IPS-NIHi7 (cell line): Measurements from ENCODE around the gene TMED1.

ENCODE experiments used
- DNase-seq: peaks from one replicate; pipeline ENCODE4 v3.0.0; 2012; ENCODE audit warnings: mixed read lengths; ENCODE audit errors: extremely low spot score

Gene TMED1

DNA sequence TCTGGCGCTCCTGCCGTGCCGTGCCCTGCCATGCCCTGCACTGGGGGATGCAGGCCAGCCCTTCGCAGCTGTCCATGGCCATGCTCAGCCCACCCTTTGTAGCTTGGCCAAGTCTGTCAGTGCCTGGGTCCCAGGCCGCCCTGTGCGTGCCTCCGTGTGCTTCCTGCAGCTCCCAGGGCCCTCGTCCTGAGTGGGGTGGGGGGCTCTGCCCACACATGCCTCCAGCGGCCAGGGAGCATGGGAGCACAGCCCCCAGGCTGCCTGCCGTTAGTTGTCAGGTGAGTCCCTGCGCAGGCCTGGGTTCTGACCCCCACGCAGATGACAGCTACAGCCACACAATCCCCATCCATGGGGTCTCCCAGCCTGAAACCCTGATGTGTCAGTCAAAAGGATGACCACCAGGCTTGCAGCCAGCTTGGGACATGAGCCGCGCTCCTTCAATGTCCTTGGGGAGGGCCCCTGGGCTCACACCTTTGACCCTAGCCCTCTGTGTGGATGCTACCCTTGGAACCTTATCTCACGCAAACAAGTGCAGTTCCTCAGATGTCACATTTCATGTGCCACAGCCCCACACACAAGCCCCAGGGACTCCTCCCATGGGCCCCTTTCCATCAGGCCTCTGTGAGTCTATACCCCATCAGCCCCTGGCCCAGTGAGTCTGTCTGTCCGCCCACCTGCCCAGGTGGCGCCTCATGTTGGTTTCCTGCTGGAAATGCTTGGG lies 24.5 kb downstream of the TMED1 start:
- DNase-seq: no peak

DNA sequence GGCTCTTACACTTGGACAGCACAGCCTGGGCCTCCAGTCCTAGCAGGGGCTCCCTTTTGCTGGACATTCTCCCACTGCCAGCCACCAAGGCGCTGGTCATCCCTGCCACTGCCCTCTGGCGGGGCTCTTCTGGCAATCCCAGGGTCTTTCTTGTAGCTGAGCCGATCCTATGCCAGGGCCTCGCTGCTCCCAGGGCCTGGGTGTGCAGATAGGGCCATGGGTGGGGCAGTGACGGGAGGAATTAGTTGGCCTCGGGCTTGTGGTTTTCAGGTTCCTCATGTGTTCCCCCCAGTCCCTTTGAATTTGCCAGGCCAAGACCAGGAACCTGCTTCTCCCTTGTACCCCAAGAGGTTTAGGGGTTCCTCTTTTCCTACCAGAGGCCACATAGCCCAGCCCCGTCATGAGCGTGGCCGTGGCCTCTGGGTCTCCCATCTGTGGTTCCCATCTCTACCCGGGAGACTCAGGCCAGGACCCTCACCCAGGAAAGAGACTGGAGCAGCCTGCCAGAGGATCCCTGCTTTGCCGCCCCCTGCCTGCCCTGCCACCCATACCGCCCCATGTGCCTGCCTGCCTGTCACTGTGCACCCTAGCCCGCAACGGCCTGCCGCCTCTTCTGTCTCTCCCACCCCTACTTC lies 26.2 kb downstream of the TMED1 start:
- DNase-seq: no peak

- DNase-seq: no peak
These were observed 26.9 kb downstream of the TMED1 start for GRCh38 chr19:10808937-10809649.

DNA sequence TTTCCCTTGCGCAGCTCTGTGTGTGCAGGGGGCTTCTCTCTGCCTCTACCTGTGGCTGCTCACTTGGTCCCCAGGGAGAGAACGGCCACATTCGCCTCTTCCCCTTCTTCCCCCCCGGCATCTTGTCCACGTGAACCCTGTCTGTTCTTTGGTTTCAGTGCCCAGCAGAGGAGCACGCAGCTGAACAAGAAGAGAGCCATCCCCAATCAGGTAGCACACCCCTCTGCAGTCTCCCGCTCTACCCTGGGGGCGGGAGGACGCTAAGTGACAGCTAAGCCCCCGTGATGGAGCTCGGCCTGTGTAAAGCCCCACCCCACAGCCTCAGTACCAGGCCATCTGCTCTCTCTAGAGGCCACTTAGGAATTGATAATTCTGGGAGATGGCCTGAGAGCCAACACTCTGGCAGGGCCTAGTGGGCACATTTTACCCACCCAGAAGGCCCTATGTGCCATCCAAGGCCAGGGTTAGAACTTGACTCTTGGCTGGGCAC lies 30.2 kb downstream of the TMED1 start:
- DNase-seq: no peak

DNA sequence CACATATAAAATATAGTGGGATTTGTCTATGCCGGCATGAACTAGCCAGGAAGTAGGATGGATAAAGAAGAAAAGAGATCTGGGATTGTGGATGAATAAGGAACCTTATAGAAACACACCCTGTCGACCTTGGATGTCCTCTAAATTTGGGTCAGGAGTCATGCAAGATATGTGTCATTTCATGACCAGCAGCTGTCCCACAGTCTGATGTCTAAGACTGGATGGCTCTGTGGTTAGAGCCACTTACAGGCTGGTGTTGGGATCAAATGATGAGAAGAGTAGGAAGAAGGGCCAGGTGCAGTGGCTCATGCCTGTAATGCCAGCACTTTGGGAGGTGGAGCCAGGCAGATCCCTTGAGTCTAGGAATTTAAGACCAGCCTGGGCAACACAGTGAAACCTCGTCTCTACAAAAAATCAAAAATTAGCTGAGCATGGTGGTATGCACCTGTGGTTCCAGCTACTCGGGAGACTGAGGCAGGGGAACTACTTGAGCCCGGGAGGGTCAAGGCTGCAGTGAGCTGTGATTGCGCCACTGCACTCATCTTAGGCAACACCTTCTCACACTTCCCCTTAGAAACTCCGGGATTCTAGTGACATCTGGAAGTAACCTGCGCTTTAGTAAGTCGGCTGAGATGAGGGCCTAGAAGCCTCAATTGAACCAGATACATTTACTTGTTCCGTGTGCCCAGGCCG lies 30.8 kb downstream of the TMED1 start:
- no peak for DNase-seq

GRCh38 chr19:10803252-10803651 lies 32.8 kb downstream of the TMED1 start:
- no peak for DNase-seq

GRCh38 chr19:10802479-10802878 lies 33.5 kb downstream of the TMED1 start:
- DNase-seq: no peak

GRCh38 chr19:10800488-10800887 lies 35.5 kb downstream of the TMED1 start:
- no peak for DNase-seq

DNA sequence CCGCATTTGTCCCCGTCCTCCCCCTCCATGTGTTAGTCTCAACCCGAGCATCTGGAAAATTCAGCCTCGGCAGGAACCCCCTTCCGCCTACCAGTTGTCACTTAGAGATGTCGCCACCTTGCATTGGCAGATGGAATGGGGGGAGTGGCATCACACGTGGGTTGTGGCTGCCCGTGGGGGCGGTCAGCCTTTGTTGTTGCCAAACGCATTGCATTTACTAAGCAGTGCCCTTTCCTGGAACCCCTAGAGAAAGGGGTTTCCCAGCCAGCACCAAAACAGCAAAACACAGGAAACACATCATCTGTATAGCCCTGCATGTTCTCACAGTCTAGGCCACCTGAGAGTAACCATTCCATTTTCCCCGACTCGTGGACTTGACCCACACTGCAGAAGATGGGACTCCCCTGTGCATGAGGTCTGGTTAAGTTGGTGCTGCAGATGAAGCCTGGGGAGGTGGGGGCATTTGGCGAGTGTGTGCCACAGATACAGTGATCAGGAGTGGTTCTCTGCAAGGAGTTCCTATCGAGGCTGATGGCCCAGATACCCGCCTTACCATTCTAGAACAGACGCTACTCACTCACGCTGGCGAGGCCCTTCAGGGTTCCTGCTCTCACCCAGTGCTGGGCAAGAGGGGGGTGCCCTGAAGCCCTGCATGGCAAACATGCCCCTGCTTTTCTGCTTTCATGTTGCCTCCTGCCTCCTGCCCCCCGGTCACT lies 38.3 kb downstream of the TMED1 start:
- no peak for DNase-seq

DNA sequence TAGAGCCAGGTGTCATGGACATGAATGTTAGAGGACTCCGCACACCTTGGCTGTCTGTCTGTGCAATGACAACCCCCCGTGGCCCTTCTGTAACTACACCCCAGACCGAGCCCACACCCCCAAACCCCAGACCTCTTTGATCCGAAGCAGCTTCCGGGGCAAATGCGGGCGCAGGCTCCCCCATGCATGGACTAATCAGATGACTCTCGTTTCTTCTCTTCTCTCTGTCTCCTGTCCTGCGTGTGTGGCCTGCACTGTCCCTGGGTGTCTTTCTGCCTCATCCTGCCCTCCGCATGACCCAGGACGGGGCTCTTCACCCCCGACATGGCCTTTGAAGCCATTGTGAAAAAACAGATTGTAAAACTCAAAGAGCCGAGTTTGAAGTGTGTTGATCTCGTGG lies 38.9 kb downstream of the TMED1 start:
- no peak for DNase-seq

DNA sequence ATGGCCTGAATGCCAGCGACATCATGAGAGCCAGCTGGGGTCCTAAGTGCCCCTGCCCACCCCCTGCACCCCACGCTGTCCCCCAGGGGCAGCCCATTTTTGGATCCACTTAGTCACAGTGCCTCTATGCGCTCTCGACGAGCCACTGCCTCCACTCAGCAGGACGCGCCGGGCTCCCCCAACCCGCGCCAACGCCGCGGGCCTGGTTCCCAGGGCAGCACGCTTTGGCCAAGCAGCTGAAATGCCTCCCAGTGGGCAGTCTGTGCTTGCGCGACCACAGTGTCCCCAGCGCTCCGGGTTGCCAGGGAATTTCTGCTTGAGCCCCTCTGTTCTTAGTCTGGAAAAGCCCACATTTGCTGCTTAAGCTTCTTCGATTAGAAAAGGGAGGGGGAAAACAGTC lies 39.4 kb downstream of the TMED1 start:
- no peak for DNase-seq

- DNase-seq: no peak
These were observed 46.1 kb downstream of the TMED1 start for GRCh38 chr19:10789866-10790265.

- no peak for DNase-seq
These were observed 47.9 kb downstream of the TMED1 start for GRCh38 chr19:10788146-10788545.

GRCh38 chr19:10784257-10784656 lies 51.8 kb downstream of the TMED1 start:
- no peak for DNase-seq

DNA sequence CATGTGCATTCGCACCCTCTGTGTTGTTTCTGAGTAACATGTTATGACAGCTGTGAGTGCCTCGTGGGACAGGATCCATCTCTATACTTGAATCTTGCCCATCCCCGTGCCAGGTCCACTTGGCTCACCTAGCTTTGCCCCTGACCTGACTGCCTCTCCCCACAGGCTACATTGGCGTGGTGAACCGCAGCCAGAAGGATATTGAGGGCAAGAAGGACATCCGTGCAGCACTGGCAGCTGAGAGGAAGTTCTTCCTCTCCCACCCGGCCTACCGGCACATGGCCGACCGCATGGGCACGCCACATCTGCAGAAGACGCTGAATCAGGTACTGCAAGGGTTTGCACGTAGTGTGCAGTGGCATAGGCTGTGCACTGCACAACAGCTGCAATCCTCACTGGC lies 53.2 kb downstream of the TMED1 start:
- DNase-seq: no peak
